ENCODE results near the gene FAN1. TPM values are rescaled to one million over a fixed set of nuclear protein-coding genes. Genes with fewer than 3 reads are reported as not detected.

FAN1 gene
- total and polyA plus RNA-seq, 2 of the 13 experiments (the other 11 are each of a cell fraction or from before 2014, with no cell fraction given): 10.8 to 20.1 TPM

GRCh38 chr15:30870681-30871080 lies 33.0 kb upstream of the FAN1 start (continued):
- TF ChIP-seq FOXP4 (CRISPR knock-in tag; IDR thresholded peaks at IDR 0.05) (no peak), KLF15 (CRISPR knock-in tag; IDR thresholded peaks at IDR 0.05; ENCODE audit: borderline replicate concordance) (no peak), ZNF326 (CRISPR knock-in tag; IDR thresholded peaks at IDR 0.05; ENCODE audit: borderline replicate concordance) (no peak)

- no peaks in the 10 kb centered on the region for H3K4me1 ChIP-seq (ENCODE audit: insufficient read depth, low read length)
- no peaks in the 10 kb centered on the region for H3K9me3 ChIP-seq (ENCODE audit: low read length)
- no peaks in the 10 kb centered on the region for H3K36me3 ChIP-seq (replicated peaks in 1 of 2; ENCODE audit: control insufficient read depth in 1 of 2, insufficient read depth in 2 of 2, low read length in 2 of 2)
- no peak overlapping the region for H3K4me2 ChIP-seq (ENCODE audit: low read depth, low read length)
- 100% methylated on average over 1 of the region's 1 CpG for WGBS (ENCODE audit: low lambda C conversion rate)
- no peaks in the 10 kb centered on the region; a peak in 1 of 5 replicates for H3K27me3 ChIP-seq (ENCODE audit: control insufficient read depth in 1 of 2, insufficient read depth in 2 of 2, low read length in 2 of 2)
- no TSS peak for BruUV-seq (replicated peaks)
- ATAC-seq (no peak), FAIRE-seq (no peak), DNase-seq (ENCODE audit: low spot score) (no peak)
- ChIA-PET POLR2A (no interaction called here), CTCF (ENCODE audit: low intra/inter-chr PET ratio, low total read pairs) (no interaction called here)
- H2AFZ ChIP-seq (ENCODE audit: low read length): no peak overlapping the region
- H4K20me1 ChIP-seq (ENCODE audit: insufficient read depth, low read length): no peaks in the 10 kb centered on the region
- no peak for TF ChIP-seq YEATS4 (CRISPR knock-in tag; IDR thresholded peaks at IDR 0.05; ENCODE audit: borderline replicate concordance)
- in situ Hi-C loops (cut with HindIII; ENCODE audit: extremely low pct_ligation_motif_present, low pct_unique_long_range_greater_than_20kb): no loop called here
- intact Hi-C loops (cut with micrococcal nuclease; ENCODE audit: unreplicated experiment): no loop called here
- H3K79me2 ChIP-seq (ENCODE audit: insufficient read depth, low read length): no peaks in the 10 kb centered on the region
- H3K27ac ChIP-seq (ENCODE audit: extremely low read length, insufficient read depth, low read length): no peak overlapping the region
- H3K4me3 ChIP-seq (replicated peaks in 1 of 3; ENCODE audit: insufficient read depth in 1 of 3, low read depth in 2 of 3, low read length in 3 of 3): no peak overlapping the region
- H3K9ac ChIP-seq (ENCODE audit: insufficient read depth, low read depth, low read length): no peak overlapping the region
Observed at GRCh38 chr15:30872341-30872748, 31.4 kb upstream of the FAN1 start.

GRCh38 chr15:30877070-30877469 lies 26.6 kb upstream of the FAN1 start:
- POLR2A ChIA-PET: no interaction called here
- H3K4me3 ChIP-seq (replicated peaks in 1 of 3; ENCODE audit: insufficient read depth in 1 of 3, low read depth in 2 of 3, low read length in 3 of 3): no peak overlapping the region
- H3K4me2 ChIP-seq (ENCODE audit: low read depth, low read length): no peak overlapping the region
- CTCF ChIA-PET (ENCODE audit: low intra/inter-chr PET ratio, low total read pairs): no interaction called here
- DNase-seq (ENCODE audit: low spot score) (no peak), ATAC-seq (no peak), FAIRE-seq (no peak)
- no peaks in the 10 kb centered on the region for H4K20me1 ChIP-seq (ENCODE audit: insufficient read depth, low read length)
- no peaks in the 10 kb centered on the region for H3K36me3 ChIP-seq (replicated peaks in 1 of 2; ENCODE audit: control insufficient read depth in 1 of 2, insufficient read depth in 2 of 2, low read length in 2 of 2)
- H3K27me3 ChIP-seq (ENCODE audit: control insufficient read depth in 1 of 2, insufficient read depth in 2 of 2, low read length in 2 of 2): no peaks in the 10 kb centered on the region; a peak in 1 of 5 replicates
- no peaks in the 10 kb centered on the region for H3K4me1 ChIP-seq (ENCODE audit: insufficient read depth, low read length)
- H2AFZ ChIP-seq (ENCODE audit: low read length): no peak overlapping the region
- H3K9ac ChIP-seq (ENCODE audit: insufficient read depth, low read depth, low read length): no peak overlapping the region
- H3K27ac ChIP-seq (ENCODE audit: extremely low read length, insufficient read depth, low read length): no peak overlapping the region
- no peaks in the 10 kb centered on the region for H3K9me3 ChIP-seq (ENCODE audit: low read length)
- BruUV-seq (replicated peaks): no TSS peak
- in situ Hi-C loops (cut with HindIII; ENCODE audit: extremely low pct_ligation_motif_present, low pct_unique_long_range_greater_than_20kb): no loop called here
- intact Hi-C loops (cut with micrococcal nuclease; ENCODE audit: unreplicated experiment): no loop called here
- H3K79me2 ChIP-seq (ENCODE audit: insufficient read depth, low read length): no peaks in the 10 kb centered on the region
- TF ChIP-seq ZBTB3 (CRISPR knock-in tag; IDR thresholded peaks at IDR 0.05; ENCODE audit: borderline replicate concordance, low read depth) (no peak), ZNF569 (CRISPR knock-in tag; IDR thresholded peaks at IDR 0.05; ENCODE audit: borderline replicate concordance) (no peak), ZSCAN9 (CRISPR knock-in tag; IDR thresholded peaks at IDR 0.05; ENCODE audit: borderline replicate concordance) (no peak), KDM4B (CRISPR knock-in tag; IDR thresholded peaks at IDR 0.05) (no peak), ZNF362 (CRISPR knock-in tag; IDR thresholded peaks at IDR 0.05; ENCODE audit: borderline replicate concordance) (no peak), ZNF543 (CRISPR knock-in tag; IDR thresholded peaks at IDR 0.05) (no peak), ZBTB1 (CRISPR knock-in tag; IDR thresholded peaks at IDR 0.05; ENCODE audit: borderline replicate concordance) (no peak), ZFP36 (IDR thresholded peaks at IDR 0.05; ENCODE audit: borderline replicate concordance, low read depth, low read length, partially characterized antibody) (no peak), ZNF589 (CRISPR knock-in tag; conservative IDR thresholded peaks at IDR 0.05) (no peak)
